ENCODE measurements around the gene C16orf90. TPM values are rescaled to one million over a fixed set of nuclear protein-coding genes. Genes with fewer than 3 reads are reported as not detected.

C16orf90 gene
- total RNA-seq, 4 donors from 2014 or later: not detected

GRCh38 chr16:3480901-3481695, 14.2 kb downstream of the C16orf90 start:
- TF ChIP-seq CTCF (IDR thresholded peaks at IDR 0.05; ENCODE audit: low read depth): no peak

- TF ChIP-seq CTCF (IDR thresholded peaks at IDR 0.05; ENCODE audit: low read depth): no peak
Measured at GRCh38 chr16:3479654-3480216, 15.6 kb downstream of the C16orf90 start.

- TF ChIP-seq CTCF (IDR thresholded peaks at IDR 0.05; ENCODE audit: low read depth): no peak
Measured at GRCh38 chr16:3478242-3478925, 16.9 kb downstream of the C16orf90 start.

GRCh38 chr16:3476409-3476808, 18.9 kb downstream of the C16orf90 start:
- TF ChIP-seq CTCF (IDR thresholded peaks at IDR 0.05; ENCODE audit: low read depth): no peak

GRCh38 chr16:3475604-3476375, 19.5 kb downstream of the C16orf90 start:
- TF ChIP-seq CTCF (IDR thresholded peaks at IDR 0.05; ENCODE audit: low read depth): no peak

GRCh38 chr16:3474136-3474779, 21.0 kb downstream of the C16orf90 start:
- no peak for TF ChIP-seq CTCF (IDR thresholded peaks at IDR 0.05; ENCODE audit: low read depth)
